ACC112 (cell line): ENCODE data around the gene ANGPTL7.

Experiments
- H2AFZ ChIP-seq: fragments of 200-600 bp; sonication (generic); one replicate; pipeline ENCODE4 v1.6.0; 2017; ENCODE audit warnings: antibody characterized with exemption, low read length; ENCODE audit not compliant: unreplicated experiment
- H3K27ac ChIP-seq: fragments of 200-600 bp; sonication (generic); 2 replicates; pipeline ENCODE4 v1.5.1; 2014; ENCODE audit warnings: low read depth, mild to moderate bottlenecking, antibody characterized with exemption, low read length, moderate library complexity
- H3K27me3 ChIP-seq: fragments of 200-600 bp; sonication (generic); 2 replicates; pipeline ENCODE4 v1.6.1; 2014; ENCODE audit warnings: mild to moderate bottlenecking, antibody characterized with exemption, low read length, moderate library complexity, mixed read lengths; ENCODE audit not compliant: insufficient read depth
- H3K36me3 ChIP-seq: fragments of 200-600 bp; sonication (generic); 2 replicates; pipeline ENCODE4 v1.6.1; 2016; ENCODE audit warnings: mild to moderate bottlenecking, antibody characterized with exemption, low read length, moderate library complexity, mixed read lengths; ENCODE audit not compliant: insufficient read depth
- H3K4me1 ChIP-seq: fragments of 200-600 bp; sonication (generic); one replicate; pipeline ENCODE4 v1.6.1; 2016; ENCODE audit warnings: low read length, mixed read lengths; ENCODE audit not compliant: insufficient read depth, unreplicated experiment, control insufficient read depth
- H3K4me3 ChIP-seq: fragments of 200-600 bp; sonication (generic); 2 replicates; pipeline ENCODE4 v1.5.1; 2014; ENCODE audit warnings: mild to moderate bottlenecking, low read depth, low read length
- H3K79me2 ChIP-seq: fragments of 200-600 bp; sonication (generic); one replicate; pipeline ENCODE4 v1.6.0; 2016; ENCODE audit warnings: low read length; ENCODE audit not compliant: control insufficient read depth, unreplicated experiment, insufficient read depth

The ANGPTL7 gene

DNA sequence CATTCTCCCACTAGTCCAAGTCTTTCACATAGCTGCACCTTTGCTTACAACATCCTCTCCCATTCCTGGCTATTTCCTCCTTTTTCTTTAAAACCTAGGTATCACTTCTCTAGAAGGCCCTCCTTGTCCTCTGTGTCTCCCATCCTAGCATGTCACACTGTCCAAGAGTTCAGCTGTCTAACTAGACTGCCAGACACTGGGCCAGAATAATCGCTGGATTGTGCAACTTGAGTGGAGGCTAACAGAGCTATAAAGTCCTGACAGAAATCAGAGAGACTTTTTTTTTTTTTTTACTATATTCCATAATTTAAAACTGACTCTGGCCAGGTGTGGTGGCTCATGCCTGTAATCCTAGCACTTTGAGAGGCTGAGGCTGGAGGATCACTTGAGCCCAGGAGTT is 4.2 kb upstream of the ANGPTL7 start:
- H3K27me3 ChIP-seq: no peaks in the 10 kb centered on the region
- H2AFZ ChIP-seq: no peak overlapping the region
- H3K79me2 ChIP-seq: no peaks in the 10 kb centered on the region
- peaks cover 12% of the 10 kb centered on the region for H3K4me1 ChIP-seq
- no peak overlapping the region for H3K27ac ChIP-seq
- no peak overlapping the region for H3K4me3 ChIP-seq
- peaks cover 11% of the 10 kb centered on the region; the same call in 1 of the 2 replicates for H3K36me3 ChIP-seq

DNA sequence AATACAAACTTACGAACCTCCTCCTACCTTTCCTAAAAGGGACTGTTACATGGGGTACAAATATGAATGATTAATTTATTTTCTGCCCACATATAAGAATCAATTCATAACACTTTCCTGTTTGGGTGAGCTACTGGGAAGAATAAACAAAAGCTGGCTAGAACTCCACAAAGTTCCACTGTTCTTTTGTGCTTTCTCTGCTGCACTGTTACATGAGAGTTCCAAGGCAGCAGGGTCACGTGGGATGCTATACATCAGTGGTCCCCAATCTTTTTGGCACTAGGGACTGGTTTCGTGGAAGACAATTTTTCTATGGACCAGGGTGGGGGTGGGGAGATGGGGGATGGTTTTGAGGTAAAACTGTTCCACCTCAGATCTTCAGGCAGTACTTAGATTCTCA is 2.2 kb upstream of the ANGPTL7 start:
- H2AFZ ChIP-seq: no peak overlapping the region
- no peaks in the 10 kb centered on the region for H3K79me2 ChIP-seq
- H3K4me1 ChIP-seq: no peaks in the 10 kb centered on the region
- H3K27ac ChIP-seq: no peak overlapping the region
- H3K4me3 ChIP-seq: no peak overlapping the region
- H3K27me3 ChIP-seq: no peaks in the 10 kb centered on the region
- H3K36me3 ChIP-seq: peaks cover 17% of the 10 kb centered on the region; the same call in 1 of the 2 replicates

- peaks cover 17% of the 10 kb centered on the region; the same call in 1 of the 2 replicates for H3K36me3 ChIP-seq
- no peak overlapping the region for H3K27ac ChIP-seq
- H2AFZ ChIP-seq: no peak overlapping the region
- no peaks in the 10 kb centered on the region for H3K79me2 ChIP-seq
- no peaks in the 10 kb centered on the region for H3K27me3 ChIP-seq
- no peaks in the 10 kb centered on the region for H3K4me1 ChIP-seq
- no peak overlapping the region for H3K4me3 ChIP-seq
These were observed 1.7 kb upstream of the ANGPTL7 start for GRCh38 chr1:11187494-11187893.

DNA sequence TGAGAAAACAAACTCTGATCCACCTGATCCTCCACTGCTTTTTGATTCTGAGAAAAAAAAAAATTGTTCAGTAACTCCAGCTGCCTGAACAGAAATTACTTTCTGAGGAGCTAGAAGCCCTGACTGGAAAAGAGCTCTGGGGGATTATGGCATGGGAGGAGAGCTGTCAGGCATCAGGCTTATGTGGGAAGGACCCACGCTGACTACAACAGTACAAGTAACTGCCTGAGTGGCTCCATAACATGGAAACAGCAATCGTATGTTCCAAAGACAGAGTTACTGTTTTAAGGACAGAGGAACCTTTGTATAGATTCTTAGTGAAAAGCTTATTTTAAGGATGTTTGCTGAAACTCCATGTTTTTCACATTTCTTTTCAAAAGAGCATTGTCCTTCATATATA is 1.2 kb upstream of the ANGPTL7 start:
- Histone ChIP-seq H3K4me3 (no peak overlapping the region), H3K79me2 (no peaks in the 10 kb centered on the region), H3K36me3 (peaks cover 12% of the 10 kb centered on the region; the same call in 1 of the 2 replicates), H3K27me3 (no peaks in the 10 kb centered on the region), H2AFZ (no peak overlapping the region), H3K27ac (no peak overlapping the region), H3K4me1 (no peaks in the 10 kb centered on the region)

DNA sequence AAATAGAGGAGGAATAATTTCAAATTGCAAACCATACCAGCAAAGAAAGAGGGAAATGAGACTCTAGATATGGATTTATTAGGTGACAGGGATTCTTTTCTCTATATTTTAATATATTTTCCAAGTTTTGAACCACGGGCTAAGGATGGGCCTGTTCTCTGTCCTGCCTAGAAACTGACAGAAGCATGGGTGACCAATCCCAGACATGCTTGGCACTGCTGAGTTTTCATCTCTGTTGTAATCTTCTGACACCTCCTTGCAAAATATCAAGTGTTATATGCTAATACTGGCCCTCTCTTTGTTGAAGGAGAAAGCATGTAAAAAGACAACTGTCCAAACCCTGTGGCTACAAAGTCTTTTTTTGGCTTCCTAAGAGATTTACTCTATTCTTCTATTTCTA is 774 bp upstream of the ANGPTL7 start:
- no peaks in the 10 kb centered on the region for H3K4me1 ChIP-seq
- H3K4me3 ChIP-seq: no peak overlapping the region
- no peaks in the 10 kb centered on the region for H3K27me3 ChIP-seq
- H3K79me2 ChIP-seq: no peaks in the 10 kb centered on the region
- H3K36me3 ChIP-seq: peaks cover 12% of the 10 kb centered on the region; the same call in 1 of the 2 replicates
- no peak overlapping the region for H2AFZ ChIP-seq
- H3K27ac ChIP-seq: no peak overlapping the region

- no peaks in the 10 kb centered on the region for H3K79me2 ChIP-seq
- H3K4me1 ChIP-seq: no peaks in the 10 kb centered on the region
- no peak overlapping the region for H2AFZ ChIP-seq
- H3K27ac ChIP-seq: no peak overlapping the region
- H3K27me3 ChIP-seq: no peaks in the 10 kb centered on the region
- no peak overlapping the region for H3K4me3 ChIP-seq
- peaks cover 20% of the 10 kb centered on the region; the same call in 1 of the 2 replicates for H3K36me3 ChIP-seq
These were observed 4.2 kb downstream of the ANGPTL7 start for GRCh38 chr1:11193376-11193775.

DNA sequence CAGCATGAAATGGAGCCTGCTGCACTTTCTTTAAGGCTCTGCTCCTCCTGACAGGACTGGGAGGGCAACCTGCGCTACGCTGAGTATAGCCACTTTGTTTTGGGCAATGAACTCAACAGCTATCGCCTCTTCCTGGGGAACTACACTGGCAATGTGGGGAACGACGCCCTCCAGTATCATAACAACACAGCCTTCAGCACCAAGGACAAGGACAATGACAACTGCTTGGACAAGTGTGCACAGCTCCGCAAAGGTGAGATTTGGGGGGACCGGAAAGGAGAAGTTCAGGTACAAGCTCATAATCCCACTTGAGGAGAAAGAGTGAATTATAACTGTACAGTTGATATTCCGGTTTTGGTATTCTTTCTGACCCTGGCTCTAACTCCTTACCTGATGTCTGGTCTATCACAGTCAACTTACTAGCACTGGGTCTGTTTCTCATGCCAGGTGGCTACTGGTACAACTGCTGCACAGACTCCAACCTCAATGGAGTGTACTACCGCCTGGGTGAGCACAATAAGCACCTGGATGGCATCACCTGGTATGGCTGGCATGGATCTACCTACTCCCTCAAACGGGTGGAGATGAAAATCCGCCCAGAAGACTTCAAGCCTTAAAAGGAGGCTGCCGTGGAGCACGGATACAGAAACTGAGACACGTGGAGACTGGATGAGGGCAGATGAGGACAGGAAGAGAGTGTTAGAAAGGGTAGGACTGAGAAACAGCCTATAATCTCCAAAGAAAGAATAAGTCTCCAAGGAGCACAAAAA is 5.4 kb downstream of the ANGPTL7 start:
- Histone ChIP-seq H2AFZ (no peak overlapping the region), H3K4me1 (no peaks in the 10 kb centered on the region), H3K27me3 (no peaks in the 10 kb centered on the region), H3K4me3 (no peak overlapping the region), H3K36me3 (peaks cover 22% of the 10 kb centered on the region; the same call in 1 of the 2 replicates), H3K79me2 (no peaks in the 10 kb centered on the region), H3K27ac (no peak overlapping the region)

DNA sequence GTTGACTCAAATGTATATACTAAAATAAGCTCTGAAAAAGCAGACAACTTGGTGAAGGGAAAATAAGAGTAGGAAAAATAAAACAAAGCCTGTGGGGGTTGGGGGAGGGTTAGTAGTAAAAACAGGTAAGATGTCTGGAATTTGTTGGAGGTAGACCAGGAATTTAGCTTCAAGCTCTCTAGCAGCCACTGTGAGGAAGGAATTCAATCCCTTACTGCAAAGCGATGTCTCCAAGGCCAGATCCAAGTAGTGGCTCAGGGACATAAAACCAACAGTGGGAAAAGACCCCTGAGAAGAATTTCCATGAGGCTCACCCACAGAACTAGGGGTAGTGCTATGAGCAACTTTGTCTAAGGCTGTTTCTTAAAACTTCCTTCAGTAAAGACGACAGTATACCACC is 7.8 kb downstream of the ANGPTL7 start:
- Histone ChIP-seq H2AFZ (no peak overlapping the region), H3K4me3 (no peak overlapping the region), H3K79me2 (no peaks in the 10 kb centered on the region), H3K36me3 (peaks cover 18% of the 10 kb centered on the region; the same call in 1 of the 2 replicates), H3K4me1 (no peaks in the 10 kb centered on the region), H3K27ac (no peak overlapping the region), H3K27me3 (no peaks in the 10 kb centered on the region)

DNA sequence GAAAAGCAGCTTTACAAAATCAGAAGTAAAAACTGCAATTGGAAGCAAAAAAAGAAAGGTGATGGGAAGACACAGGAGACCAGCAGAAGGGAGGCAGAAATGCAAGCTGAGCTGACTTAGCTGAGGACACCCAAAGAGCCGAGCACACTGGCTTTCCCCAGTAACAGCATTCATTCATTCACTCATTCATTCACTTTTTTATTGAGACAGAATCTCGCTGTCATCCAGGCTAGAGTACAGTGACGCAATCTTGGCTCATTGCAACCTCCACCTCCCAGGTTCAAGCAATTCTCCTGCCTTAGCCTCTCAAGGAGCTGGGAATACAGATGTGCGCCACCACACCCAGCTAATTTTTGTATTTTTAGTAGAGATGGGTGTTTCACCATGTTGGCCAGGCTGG is 8.2 kb downstream of the ANGPTL7 start:
- no peak overlapping the region for H2AFZ ChIP-seq
- no peaks in the 10 kb centered on the region for H3K79me2 ChIP-seq
- no peaks in the 10 kb centered on the region for H3K4me1 ChIP-seq
- no peak overlapping the region for H3K4me3 ChIP-seq
- no peak overlapping the region for H3K27ac ChIP-seq
- H3K36me3 ChIP-seq: peaks cover 18% of the 10 kb centered on the region; the same call in 1 of the 2 replicates
- H3K27me3 ChIP-seq: no peaks in the 10 kb centered on the region

GRCh38 chr1:11198257-11198656 is 9.1 kb downstream of the ANGPTL7 start:
- Histone ChIP-seq H3K36me3 (peaks cover 18% of the 10 kb centered on the region; the same call in 1 of the 2 replicates), H3K4me1 (no peaks in the 10 kb centered on the region)

More at GRCh38 chr1:11198257-11198656, 9.1 kb downstream of the ANGPTL7 start:
- Histone ChIP-seq H3K4me3 (no peak overlapping the region), H3K79me2 (no peaks in the 10 kb centered on the region), H2AFZ (no peak overlapping the region), H3K27ac (no peak overlapping the region), H3K27me3 (no peaks in the 10 kb centered on the region)
